C4-2B (cell line): ENCODE measurements around the gene LDHB.

Experiments
- CTCF ChIP-seq: fragments of 450-650 bp; conservative IDR thresholded peaks from 2 replicates; pipeline ENCODE4 v1.5.1; 2017; ENCODE audit warnings: mild to moderate bottlenecking
- ZFX ChIP-seq: fragments of 450-650 bp; IDR thresholded peaks from 2 replicates; pipeline ENCODE4 v1.6.1; 2017

GRCh38 chr12:21634245-21634644 lies 23.4 kb downstream of the LDHB start:
- no peak for TF ChIP-seq CTCF
- TF ChIP-seq ZFX = no peak
